ENCODE measurements around the gene RCSD1. TPM values are rescaled to one million over a fixed set of nuclear protein-coding genes. Genes with fewer than 3 reads are reported as not detected.
A peak's percentile ranks its signal among the peaks of the same experiment; 100 is the strongest.

Gene RCSD1
- total and polyA plus RNA-seq, 10 of the 15 experiments (the other 5 are each of a cell fraction or from before 2014, with no cell fraction given): 11.4 to 78.3 (median 71.6) TPM

DNA sequence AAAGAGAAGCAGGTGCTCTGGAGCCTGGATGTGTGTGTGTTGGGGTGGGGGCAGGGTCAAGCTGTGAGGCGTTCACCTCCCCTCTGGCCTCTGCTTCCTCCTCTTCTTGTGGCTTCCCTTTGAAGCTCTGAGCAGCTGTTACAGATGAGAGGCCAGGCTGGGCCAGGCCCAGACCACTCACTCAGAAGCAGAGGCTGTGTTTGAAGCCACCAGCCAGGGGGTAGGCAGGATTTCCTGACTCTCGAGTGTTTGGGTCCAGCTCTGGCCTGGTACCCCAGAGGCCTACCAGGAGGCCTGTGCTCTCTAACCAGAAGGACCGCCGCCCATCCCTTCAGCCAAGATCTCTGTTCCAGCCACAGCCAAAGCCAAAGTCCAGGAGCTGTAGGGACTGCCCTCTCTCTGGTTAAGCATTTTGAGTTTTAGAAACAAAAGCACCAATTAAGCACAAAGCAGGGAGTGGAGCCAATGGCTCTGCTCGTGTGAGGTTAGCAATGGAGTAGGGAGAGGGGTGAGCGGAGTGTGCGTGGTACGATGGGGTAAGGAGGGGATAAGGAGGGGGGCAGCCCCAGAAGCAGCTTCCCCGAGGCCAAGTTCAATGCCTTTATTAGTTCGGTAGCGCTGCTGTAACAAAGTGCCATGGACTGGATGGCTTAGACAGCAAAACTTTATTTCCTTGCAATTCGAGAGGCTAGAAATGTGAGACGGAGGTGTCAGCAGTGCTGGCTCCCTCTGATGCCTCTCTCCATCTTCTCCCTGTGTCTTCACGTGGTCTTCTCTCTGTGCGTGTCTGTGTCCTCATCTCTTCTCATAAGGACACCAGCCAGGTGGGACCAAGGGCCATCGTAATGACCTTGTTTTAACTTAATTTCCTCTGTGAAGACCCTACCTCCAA, 20.5 kb downstream of the RCSD1 start (continued):
- TF ChIP-seq, protein P1, sequence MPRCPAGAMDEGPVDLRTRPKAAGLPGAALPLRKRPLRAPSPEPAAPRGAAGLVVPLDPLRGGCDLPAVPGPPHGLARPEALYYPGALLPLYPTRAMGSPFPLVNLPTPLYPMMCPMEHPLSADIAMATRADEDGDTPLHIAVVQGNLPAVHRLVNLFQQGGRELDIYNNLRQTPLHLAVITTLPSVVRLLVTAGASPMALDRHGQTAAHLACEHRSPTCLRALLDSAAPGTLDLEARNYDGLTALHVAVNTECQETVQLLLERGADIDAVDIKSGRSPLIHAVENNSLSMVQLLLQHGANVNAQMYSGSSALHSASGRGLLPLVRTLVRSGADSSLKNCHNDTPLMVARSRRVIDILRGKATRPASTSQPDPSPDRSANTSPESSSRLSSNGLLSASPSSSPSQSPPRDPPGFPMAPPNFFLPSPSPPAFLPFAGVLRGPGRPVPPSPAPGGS (IDR thresholded peaks at IDR 0.05; ENCODE audit: borderline replicate concordance, insufficient read depth, low read depth, low read length, poor library complexity, severe bottlenecking): peak; percentile 37
- peak; percentile 54 for TF ChIP-seq EED (IDR thresholded peaks at IDR 0.05; ENCODE audit: low read depth)
- TF ChIP-seq MTA3 (IDR thresholded peaks at IDR 0.05; ENCODE audit: borderline replicate concordance, low read length): peak; percentile 20; the same call in 1 of the 2 replicates
- TF ChIP-seq CHD1 (IDR thresholded peaks at IDR 0.05; ENCODE audit: low read depth, low read length): no peak
- no peak for TF ChIP-seq CBX3 (IDR thresholded peaks at IDR 0.05; ENCODE audit: borderline replicate concordance, low read depth)
- 0 out of 2 replicates have a peak, but pooled peaks have one; percentile 28 for TF ChIP-seq MEF2A (IDR thresholded peaks at IDR 0.05; ENCODE audit: insufficient read depth, low read depth, low read length)
- peak in 1 of 2 experiments; percentile 20; a peak in 1 of 4 replicates for TF ChIP-seq IKZF2 (IDR thresholded peaks at IDR 0.05)

DNA sequence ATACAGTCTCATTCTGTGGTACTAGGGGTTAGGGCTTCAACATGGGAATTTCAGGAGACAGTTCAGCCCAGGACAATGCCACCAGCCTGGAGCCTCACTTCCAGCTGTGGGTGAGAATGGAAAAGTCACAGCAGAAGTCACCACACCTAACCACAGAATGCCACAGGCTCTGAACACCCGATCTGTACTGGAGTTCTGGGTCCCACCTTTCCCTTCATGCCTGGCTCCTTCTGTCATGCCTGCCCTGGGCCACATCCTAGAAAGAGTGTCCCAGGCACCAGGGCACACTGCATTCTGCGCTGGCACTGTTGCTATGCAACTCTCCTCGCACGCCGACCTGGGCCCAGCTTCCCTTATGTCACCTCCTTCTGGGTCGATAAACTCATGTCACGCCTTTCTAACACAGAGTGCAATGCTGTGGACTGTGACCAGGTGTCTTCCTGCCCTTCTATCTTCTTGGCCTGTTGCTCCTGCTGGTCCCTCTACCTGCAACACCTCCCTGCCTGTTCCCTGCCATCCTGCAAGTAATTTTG, 21.2 kb downstream of the RCSD1 start:
- Histone ChIP-seq H3K4me2 (ENCODE audit: control insufficient read depth, insufficient read depth) (peak overlapping the region; percentile 15; the same call in 1 of the 2 replicates), H4K20me1 (ENCODE audit: control insufficient read depth, insufficient read depth) (0 out of 2 replicates have a peak, but pooled peaks cover 3% of the 10 kb centered on the region), H2AFZ (ENCODE audit: control insufficient read depth, low read depth, low read length) (no peak overlapping the region), H3K27me3 (replicated peaks in 1 of 2; ENCODE audit: control insufficient read depth in 2 of 2, insufficient read depth in 2 of 2, low read length in 1 of 2) (no peaks in the 10 kb centered on the region), H3K4me1 (ENCODE audit: control insufficient read depth, insufficient read depth, low read length) (peaks cover 39% of the 10 kb centered on the region), H3K9ac (ENCODE audit: control insufficient read depth, insufficient read depth, low read length) (no peak overlapping the region), H3K79me2 (ENCODE audit: control insufficient read depth, insufficient read depth, low read length) (peaks cover 57% of the 10 kb centered on the region), H3K36me3 (ENCODE audit: control insufficient read depth in 2 of 2, insufficient read depth in 2 of 2, low read length in 1 of 2) (peaks cover 5 to 26% of the 10 kb centered on the region in 2 experiments; a peak in 3 of 4 replicates), H3K27ac (ENCODE audit: control insufficient read depth, insufficient read depth) (peak overlapping the region; percentile 40; the same call in 1 of the 2 replicates), H3K4me3 (no peak overlapping the region), H3K9me3 (replicated peaks; ENCODE audit: control insufficient read depth, insufficient read depth, low read length) (no peaks in the 10 kb centered on the region)
- RAD21 ChIA-PET (ENCODE audit: unreplicated experiment): interaction anchor here (2.3 to 5.5 kb wide), 2 partner anchors 18 to 23 kb away, joined by 9 to 25 read pairs; no protein-coding TSS in a partner anchor
- no TSS peak for BruUV-seq (replicated peaks)
- TF ChIP-seq ETV6 (conservative IDR thresholded peaks at IDR 0.05 in 1 of 2, IDR thresholded peaks at IDR 0.05 in 1 of 2; ENCODE audit: borderline replicate concordance in 1 of 2, low read depth in 1 of 2) (no peak), RUNX3 (IDR thresholded peaks at IDR 0.05; ENCODE audit: low read length) (peak; percentile 54; the same call in 1 of the 2 replicates), SUZ12 (IDR thresholded peaks at IDR 0.05; ENCODE audit: unreplicated experiment) (no peak)
- intact Hi-C loops (cut with micrococcal nuclease; ENCODE audit: unreplicated experiment) (no loop called here), in situ Hi-C loops (cut with MboI) (no loop called here)
- CTCF ChIA-PET: interaction anchor here (0.7 to 1.2 kb wide), 2 partner anchors 15 to 51 kb away, joined by 3 to 4 read pairs; no protein-coding TSS in a partner anchor
- DNase-seq (ENCODE audit: low read depth, low spot score) (no peak), FAIRE-seq (no peak), ATAC-seq (peak; percentile 17; the same call in 1 of the 3 replicates)
- SMC1A ChIA-PET (ENCODE audit: uncharacterized antibody, unreplicated experiment): interaction anchor here (0.6 to 6.1 kb wide), 7 partner anchors 16 to 51 kb away, joined by 3 to 70 read pairs (median 16); no protein-coding TSS in a partner anchor
- POLR2A ChIA-PET: interaction anchor here (1.0 to 2.5 kb wide), 4 partner anchors 9 to 26 kb away, joined by 3 to 16 read pairs (median 8); no protein-coding TSS in a partner anchor
- 1% methylated on average over 7 of the region's 7 CpGs for WGBS (ENCODE audit: insufficient coverage, insufficient replicate concordance, low lambda C conversion rate, missing lambda C conversion rate)

Measured in GM12878 (cell line).